GM12892 (cell line): ENCODE results near the gene NCAPH2.

Experiments
- POLR2A ChIP-seq: IDR thresholded peaks from 2 replicates; pipeline ENCODE4 v1.6.1; 2011; ENCODE audit warnings: low read depth, low read length, control low read depth
- POLR2AphosphoS5 ChIP-seq: IDR thresholded peaks from 2 replicates; pipeline ENCODE4 v1.6.1; 2011; ENCODE audit warnings: low read depth, low read length, control low read depth

- TF ChIP-seq POLR2A (no peak), POLR2AphosphoS5 (peak; percentile 38; the same call in 1 of the 2 replicates)
Observed at GRCh38 chr22:50521710-50522109, 13.7 kb downstream of the NCAPH2 start.
